ENCODE measurements around the gene MAP7.

MAP7 gene

DNA sequence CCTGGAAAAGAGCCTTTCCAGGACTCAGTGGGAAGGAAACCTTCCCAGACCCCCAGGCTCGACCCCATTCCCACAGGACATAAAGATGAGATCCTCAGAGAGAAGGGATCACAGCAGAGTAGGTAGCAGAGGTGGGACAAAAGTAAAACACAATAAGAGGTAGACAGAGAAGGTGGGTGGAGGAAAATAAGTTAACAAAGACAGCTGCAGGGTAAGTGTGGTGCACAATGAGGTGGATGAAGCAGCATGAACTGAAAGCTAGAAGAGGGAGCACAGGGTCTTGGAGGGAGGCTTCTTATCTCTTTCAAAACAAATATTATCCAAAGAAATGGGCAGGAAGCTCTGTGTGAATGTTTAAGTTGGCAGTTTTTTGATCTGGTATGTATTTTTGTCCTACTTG is 14.0 kb upstream of the MAP7 start:
- Histone ChIP-seq H4K20me1 (ENCODE audit: insufficient read depth, low read length) (no peaks in the 10 kb centered on the region), H3K4me3 (ENCODE audit: low read length) (no peak overlapping the region), H3K9me2 (replicated peaks; ENCODE audit: insufficient read depth, low read length) (no peaks in the 10 kb centered on the region), H3F3A (ENCODE audit: insufficient read depth, low read length) (peaks cover 8% of the 10 kb centered on the region), H3K9me3 (replicated peaks; ENCODE audit: insufficient read depth, low read length) (no peaks in the 10 kb centered on the region), H3K27me3 (replicated peaks; ENCODE audit: insufficient read depth, low read length) (no peaks in the 10 kb centered on the region), H2AFZ (ENCODE audit: low read length) (no peak overlapping the region), H3K9ac (ENCODE audit: low read length) (no peak overlapping the region), H3K36me3 (replicated peaks; ENCODE audit: insufficient read depth, low read length) (0 out of 2 replicates have a peak, but pooled peaks cover 4% of the 10 kb centered on the region), H3K27ac (ENCODE audit: low read length) (no peak overlapping the region), H3K4me2 (ENCODE audit: low read depth, low read length) (no peak overlapping the region), H3K4me1 (ENCODE audit: low read length) (peaks cover 18% of the 10 kb centered on the region), H3K79me2 (ENCODE audit: low read length) (no peaks in the 10 kb centered on the region)
- TF ChIP-seq, protein P1, sequence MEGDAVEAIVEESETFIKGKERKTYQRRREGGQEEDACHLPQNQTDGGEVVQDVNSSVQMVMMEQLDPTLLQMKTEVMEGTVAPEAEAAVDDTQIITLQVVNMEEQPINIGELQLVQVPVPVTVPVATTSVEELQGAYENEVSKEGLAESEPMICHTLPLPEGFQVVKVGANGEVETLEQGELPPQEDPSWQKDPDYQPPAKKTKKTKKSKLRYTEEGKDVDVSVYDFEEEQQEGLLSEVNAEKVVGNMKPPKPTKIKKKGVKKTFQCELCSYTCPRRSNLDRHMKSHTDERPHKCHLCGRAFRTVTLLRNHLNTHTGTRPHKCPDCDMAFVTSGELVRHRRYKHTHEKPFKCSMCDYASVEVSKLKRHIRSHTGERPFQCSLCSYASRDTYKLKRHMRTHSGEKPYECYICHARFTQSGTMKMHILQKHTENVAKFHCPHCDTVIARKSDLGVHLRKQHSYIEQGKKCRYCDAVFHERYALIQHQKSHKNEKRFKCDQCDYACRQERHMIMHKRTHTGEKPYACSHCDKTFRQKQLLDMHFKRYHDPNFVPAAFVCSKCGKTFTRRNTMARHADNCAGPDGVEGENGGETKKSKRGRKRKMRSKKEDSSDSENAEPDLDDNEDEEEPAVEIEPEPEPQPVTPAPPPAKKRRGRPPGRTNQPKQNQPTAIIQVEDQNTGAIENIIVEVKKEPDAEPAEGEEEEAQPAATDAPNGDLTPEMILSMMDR (IDR thresholded peaks at IDR 0.05; ENCODE audit: low read length): no peak
- DNase-seq: no peak

DNA sequence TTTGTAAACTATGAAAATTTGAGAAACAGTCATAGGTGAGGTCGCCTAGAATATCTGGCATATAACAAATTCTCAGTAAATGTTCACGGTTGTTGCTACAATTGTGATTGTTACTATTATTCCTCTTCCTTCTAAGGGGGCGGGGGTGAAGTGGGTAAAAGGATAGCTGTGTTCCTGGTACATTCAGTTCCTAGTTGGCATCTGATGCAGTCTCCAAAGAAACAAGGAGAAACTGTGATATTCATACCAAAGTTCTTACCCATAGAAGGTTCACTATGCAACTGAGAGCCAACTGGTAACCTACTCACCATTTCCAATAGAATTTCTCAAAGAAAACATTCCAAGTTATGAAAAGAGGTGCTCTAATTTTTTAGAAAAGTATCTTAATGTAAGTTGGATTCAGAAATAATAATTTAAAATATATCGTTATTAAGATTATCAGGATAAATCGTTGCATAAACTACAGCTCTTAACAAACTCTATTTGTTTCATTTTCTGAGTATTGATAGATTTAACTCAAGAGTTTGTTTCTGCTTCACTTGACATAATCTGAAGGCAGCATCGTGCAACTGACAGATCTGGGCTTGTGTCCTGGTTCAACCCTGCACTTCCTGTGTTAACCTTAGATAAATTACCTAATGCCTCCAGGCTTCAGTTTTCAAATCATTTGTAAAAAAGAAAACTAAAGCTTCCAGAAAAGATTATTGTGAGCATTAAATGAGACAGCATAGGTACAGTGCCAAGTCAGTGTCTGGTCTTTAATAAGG is 13.3 kb upstream of the MAP7 start:
- H2AFZ ChIP-seq (ENCODE audit: low read length): no peak overlapping the region

DNA sequence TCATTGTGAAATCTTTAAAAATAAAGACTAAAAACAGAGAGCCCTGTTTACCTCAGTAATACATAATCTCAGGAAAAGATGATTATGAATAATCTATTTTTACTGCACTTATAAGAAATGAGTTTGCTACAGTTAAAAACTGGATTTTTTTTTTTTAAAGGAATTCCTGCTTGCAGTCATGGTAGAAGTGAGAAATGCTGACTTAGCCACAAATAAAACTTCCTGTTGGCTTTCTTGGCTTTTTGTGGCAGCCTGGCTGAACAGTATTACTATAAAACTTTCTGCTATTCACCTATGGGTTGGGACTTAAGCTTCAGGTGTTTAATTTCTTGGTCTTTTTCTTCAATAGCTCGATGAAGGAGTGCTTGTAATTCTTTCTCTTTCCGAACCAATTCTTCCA is 12.0 kb upstream of the MAP7 start:
- Histone ChIP-seq H3K9me2 (replicated peaks; ENCODE audit: insufficient read depth, low read length) (no peaks in the 10 kb centered on the region), H3F3A (ENCODE audit: insufficient read depth, low read length) (peaks cover 8% of the 10 kb centered on the region), H3K27ac (ENCODE audit: low read length) (peak overlapping the region; percentile 48; the same call in 1 of the 2 replicates), H3K9me3 (replicated peaks; ENCODE audit: insufficient read depth, low read length) (no peaks in the 10 kb centered on the region), H3K27me3 (replicated peaks; ENCODE audit: insufficient read depth, low read length) (no peaks in the 10 kb centered on the region), H3K36me3 (replicated peaks; ENCODE audit: insufficient read depth, low read length) (no peaks in the 10 kb centered on the region), H3K4me1 (ENCODE audit: low read length) (peaks cover 18% of the 10 kb centered on the region), H2AFZ (ENCODE audit: low read length) (no peak overlapping the region), H4K20me1 (ENCODE audit: insufficient read depth, low read length) (no peaks in the 10 kb centered on the region), H3K4me2 (ENCODE audit: low read depth, low read length) (peak overlapping the region; percentile 25; the same call in 1 of the 2 replicates), H3K4me3 (ENCODE audit: low read length) (peak overlapping the region; percentile 12; the same call in 1 of the 2 replicates), H3K9ac (ENCODE audit: low read length) (no peak overlapping the region), H3K79me2 (ENCODE audit: low read length) (no peaks in the 10 kb centered on the region)
- DNase-seq: peak; percentile 47
- TF ChIP-seq EZH2 (optimal IDR thresholded peaks at IDR 0.05; ENCODE audit: low read depth, low read length) (no peak), EZH2phosphoT487 (IDR thresholded peaks at IDR 0.05; ENCODE audit: low read length) (no peak)
- TF ChIP-seq, protein P1 (IDR thresholded peaks at IDR 0.05; ENCODE audit: low read length): no peak

More for the DNA sequence above, 13.3 kb upstream of the MAP7 start:
- Histone ChIP-seq H3K9me2 (replicated peaks; ENCODE audit: insufficient read depth, low read length) (no peaks in the 10 kb centered on the region), H3K4me3 (ENCODE audit: low read length) (no peak overlapping the region), H3K4me2 (ENCODE audit: low read depth, low read length) (peak overlapping the region; percentile 25; the same call in 1 of the 2 replicates), H3K27ac (ENCODE audit: low read length) (no peak overlapping the region), H3F3A (ENCODE audit: insufficient read depth, low read length) (peaks cover 8% of the 10 kb centered on the region), H4K20me1 (ENCODE audit: insufficient read depth, low read length) (no peaks in the 10 kb centered on the region), H3K9me3 (replicated peaks; ENCODE audit: insufficient read depth, low read length) (no peaks in the 10 kb centered on the region), H3K9ac (ENCODE audit: low read length) (no peak overlapping the region), H3K27me3 (replicated peaks; ENCODE audit: insufficient read depth, low read length) (no peaks in the 10 kb centered on the region), H3K79me2 (ENCODE audit: low read length) (no peaks in the 10 kb centered on the region), H3K4me1 (ENCODE audit: low read length) (peaks cover 18% of the 10 kb centered on the region), H3K36me3 (replicated peaks; ENCODE audit: insufficient read depth, low read length) (0 out of 2 replicates have a peak, but pooled peaks cover 4% of the 10 kb centered on the region)
- DNase-seq: no peak
- TF ChIP-seq, protein P1 (IDR thresholded peaks at IDR 0.05; ENCODE audit: low read length): no peak
- TF ChIP-seq EZH2 (optimal IDR thresholded peaks at IDR 0.05; ENCODE audit: low read depth, low read length): no peak

All from MM.1S (cell line).